ENCODE measurements around the gene KIAA0513.
A peak's percentile ranks its signal among the peaks of the same experiment; 100 is the strongest.

Gene KIAA0513

DNA sequence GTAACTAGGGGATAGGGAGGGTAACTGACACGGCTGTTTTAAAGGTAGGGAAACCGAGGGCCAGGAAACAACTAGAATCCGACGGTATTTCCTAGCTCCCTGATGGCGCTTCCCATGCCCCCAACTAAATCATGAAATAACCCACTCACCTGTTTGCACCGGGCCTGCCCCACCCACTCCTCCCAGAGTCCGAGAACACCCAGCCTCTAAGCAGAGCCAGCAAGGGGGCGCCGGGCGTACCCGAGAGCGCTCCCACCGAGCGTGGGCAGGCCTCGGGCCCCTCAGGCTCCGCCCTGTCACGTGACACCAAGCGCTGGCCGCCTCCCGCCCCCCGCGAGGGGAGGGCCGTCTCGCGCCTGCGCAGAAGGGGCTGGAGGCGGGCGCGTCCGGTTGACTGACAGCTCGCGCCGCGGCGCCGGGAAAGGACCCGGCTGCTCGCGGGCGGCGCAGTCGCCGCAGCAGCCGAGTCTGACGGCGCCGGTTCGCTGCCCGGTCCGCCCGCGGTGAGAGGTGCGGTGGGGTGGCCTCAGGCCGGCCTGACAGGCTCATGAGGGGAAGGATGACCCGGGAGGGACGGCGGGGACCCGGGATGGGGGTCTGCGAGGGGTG is at the start of gene KIAA0513:
Gene KIAA0513, plus strand, starts transcription at position 447 of the 609 bp plus-strand sequence. CDS start 39,277 bp downstream, outside the sequence.
- peak; percentile 95 for DNase-seq (ENCODE audit: low read depth)

- no peak for DNase-seq (ENCODE audit: low read depth)
Measured at GRCh38 chr16:84979516-84979915, 48.1 kb upstream of the KIAA0513 start.

DNA sequence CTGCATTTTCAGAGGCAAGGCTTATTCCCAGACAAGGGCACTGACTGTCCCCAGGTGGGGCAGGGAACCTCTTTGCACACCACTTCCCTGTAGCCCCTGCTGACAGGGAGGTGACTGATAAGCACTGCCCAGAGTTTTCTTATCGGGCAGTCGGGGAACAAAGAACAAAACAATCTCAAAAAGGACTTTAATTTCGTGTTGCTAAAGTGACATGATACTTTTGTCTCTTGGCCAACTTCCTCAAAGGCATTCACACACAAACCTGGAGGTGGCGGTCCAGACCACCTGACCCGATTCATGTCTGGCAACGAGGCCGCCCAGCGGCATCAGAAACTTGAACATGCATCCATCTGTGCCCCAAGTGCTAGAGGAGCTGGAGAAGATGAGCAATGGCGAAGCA is 45.2 kb upstream of the KIAA0513 start:
- DNase-seq (ENCODE audit: low read depth), result no peak

GRCh38 chr16:84985079-84986065 is 42.2 kb upstream of the KIAA0513 start:
- no peak for DNase-seq (ENCODE audit: low read depth)

- DNase-seq (ENCODE audit: low read depth), result peak; percentile 39
Measured at GRCh38 chr16:84986102-84986501, 41.5 kb upstream of the KIAA0513 start.

GRCh38 chr16:84986879-84987278 is 40.7 kb upstream of the KIAA0513 start:
- DNase-seq (ENCODE audit: low read depth), result no peak

DNA sequence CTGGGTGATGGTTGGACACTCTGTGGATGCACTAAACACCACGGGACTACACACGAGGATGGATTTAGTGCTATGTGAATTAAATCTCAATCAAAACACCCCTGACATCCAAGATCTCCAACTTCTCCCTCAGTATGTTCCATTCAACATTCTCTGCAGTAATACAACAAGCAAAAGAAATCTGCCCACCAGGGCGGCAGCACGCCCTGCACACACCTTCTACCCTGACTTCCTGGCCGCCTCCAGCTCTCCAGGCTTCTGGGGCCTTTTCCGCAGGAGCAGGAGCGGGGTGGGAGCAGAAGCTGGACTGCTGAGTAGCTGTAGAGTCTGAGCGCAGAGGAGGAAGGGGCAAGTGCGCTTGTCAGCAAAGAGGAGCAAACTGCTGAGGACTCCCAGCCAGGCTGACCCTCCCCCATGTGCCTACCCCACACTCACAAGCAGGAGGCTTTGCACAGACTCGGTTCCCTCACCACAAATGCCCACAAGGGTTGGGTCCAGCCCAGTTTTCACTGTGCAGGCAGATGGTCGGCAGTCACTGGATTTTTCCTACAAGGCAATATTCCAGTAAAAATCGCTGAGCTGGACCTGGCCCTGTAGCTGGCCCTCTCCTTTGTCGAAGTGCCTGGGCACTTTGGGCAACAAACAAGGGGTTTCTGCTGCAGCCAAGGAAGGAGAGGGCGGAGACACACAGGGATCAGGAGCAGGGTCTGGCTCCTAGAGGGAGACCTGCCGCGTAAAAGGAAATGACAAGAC is 39.1 kb upstream of the KIAA0513 start:
- DNase-seq (ENCODE audit: low read depth), result no peak

DNA sequence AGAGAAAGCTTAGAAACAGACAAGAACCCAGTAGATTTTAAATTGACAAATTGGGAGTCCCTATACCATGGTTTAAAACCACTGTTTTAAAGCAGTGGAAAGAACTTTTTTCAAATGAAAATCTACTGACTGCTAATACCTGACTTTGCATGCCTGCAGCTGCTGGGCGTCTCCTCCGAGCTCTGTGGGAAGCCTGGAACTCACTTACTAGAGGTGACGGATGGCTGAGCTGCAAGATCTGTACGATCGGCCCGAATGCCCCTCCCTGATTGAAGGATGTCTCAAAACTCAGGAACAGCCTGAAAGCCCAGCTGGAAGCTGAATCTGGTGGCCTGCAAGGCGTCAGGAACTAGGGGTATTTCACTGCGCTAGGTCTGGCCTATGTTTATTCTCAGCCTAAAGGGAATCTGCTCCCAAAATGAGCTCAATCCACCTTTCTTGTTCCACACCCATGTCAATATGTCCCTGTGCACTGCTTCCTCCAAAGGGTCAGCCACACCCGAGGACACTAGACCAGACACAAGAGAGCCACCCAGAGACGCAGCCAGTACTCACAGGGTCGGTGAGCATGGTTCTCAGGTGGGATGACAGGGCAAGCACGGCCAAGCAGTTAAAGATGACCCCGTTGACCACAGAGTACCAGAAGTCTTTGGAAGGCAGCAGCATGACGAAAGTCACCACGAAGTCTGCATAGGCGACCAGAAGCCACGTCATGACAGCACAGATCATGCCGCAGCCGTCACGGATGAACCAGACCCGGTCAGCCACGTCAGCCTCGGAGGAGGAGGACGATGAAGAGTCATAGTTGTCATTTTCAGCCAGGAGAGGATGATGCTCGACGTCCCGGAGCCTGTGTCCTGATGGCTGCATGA is 37.6 kb upstream of the KIAA0513 start:
- DNase-seq (ENCODE audit: low read depth), result no peak

GRCh38 chr16:84990782-84991181 is 36.8 kb upstream of the KIAA0513 start:
- DNase-seq (ENCODE audit: low read depth), result no peak

DNA sequence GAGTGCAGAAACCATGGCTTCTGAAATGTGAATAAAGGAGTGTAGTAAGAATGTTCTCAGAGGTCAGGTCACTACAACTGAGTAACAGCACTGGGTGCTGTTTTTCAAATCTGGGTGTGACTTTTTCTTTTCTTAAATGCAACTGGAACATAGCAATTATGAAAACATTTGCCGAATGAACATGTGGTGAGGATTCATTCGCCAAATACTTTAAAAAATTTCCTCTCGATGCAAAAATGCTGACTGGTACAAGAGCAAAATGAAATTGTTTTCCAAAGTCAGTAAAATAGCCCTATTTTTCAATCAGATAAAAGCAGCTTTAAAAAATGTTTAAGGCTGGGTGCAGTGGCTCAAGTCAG is 34.9 kb upstream of the KIAA0513 start:
- DNase-seq (ENCODE audit: low read depth), result no peak

GRCh38 chr16:84993926-84994325 is 33.7 kb upstream of the KIAA0513 start:
- no peak for DNase-seq (ENCODE audit: low read depth)

- no peak for DNase-seq (ENCODE audit: low read depth)
Measured at GRCh38 chr16:84995663-84996062, 31.9 kb upstream of the KIAA0513 start.

DNA sequence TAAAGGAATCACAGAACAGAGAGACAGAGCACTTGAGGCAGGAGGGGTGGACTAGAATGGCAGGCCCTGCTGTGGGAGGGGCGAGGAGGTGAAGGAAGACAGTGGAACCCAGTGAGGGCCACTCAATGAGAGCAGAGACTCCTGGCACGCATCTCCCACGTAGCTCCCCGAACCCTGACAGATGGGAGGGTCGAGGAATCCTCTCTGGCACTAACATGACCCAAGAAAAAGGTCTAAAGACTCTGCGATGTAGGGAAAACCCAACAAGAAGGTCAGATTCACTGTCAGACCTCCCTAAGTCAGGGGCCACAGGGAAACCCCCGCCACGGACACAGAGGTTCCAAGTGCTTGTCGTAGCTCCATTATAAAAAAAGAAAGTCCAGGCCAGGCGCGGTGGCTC is 31.2 kb upstream of the KIAA0513 start:
- DNase-seq (ENCODE audit: low read depth), result no peak

DNA sequence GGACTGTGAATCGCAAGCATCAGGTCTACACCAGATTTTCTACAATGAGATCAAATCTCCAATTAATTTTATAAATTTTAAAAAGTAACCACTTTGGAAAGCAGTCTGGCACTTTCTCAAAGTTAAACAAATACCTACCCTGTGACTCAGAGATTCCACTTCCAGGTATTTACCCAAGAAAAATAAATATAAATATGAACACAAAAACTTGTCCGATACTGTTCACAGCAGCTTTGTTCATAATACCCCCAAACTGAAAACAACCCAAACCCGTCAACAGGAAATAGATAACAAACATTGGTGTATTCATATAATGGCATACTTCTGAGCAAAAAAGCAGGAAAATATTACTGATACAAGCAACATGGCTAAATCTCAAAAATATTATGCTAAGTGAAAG is 28.4 kb upstream of the KIAA0513 start:
- DNase-seq (ENCODE audit: low read depth), result no peak

- DNase-seq (ENCODE audit: low read depth), result no peak
Measured at GRCh38 chr16:84999857-85000480, 27.6 kb upstream of the KIAA0513 start.

- DNase-seq (ENCODE audit: low read depth), result no peak
Measured at GRCh38 chr16:85002099-85002541, 25.5 kb upstream of the KIAA0513 start.

DNA sequence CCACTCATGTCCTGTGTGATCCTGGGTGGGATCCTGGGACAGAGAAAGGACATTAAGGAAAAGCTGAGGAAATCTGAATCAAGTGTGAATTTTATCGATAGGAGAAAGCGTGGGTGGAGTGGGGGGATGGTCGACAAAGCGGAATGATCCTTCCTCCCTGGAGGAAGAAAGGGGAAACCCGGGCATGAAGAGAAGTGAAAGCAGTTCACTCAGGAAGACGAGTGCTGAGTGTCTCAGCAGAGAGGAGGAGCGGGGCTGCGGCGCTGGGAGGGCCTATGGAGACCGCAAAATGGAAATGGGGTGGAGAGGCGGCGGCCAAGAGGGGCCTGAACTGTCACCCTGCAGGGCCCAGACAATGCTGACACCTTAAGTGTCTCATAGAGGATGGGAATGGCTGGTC is 25.0 kb upstream of the KIAA0513 start:
- DNase-seq (ENCODE audit: low read depth), result no peak

GRCh38 chr16:85003076-85003475 is 24.5 kb upstream of the KIAA0513 start:
- DNase-seq (ENCODE audit: low read depth), result no peak

DNA sequence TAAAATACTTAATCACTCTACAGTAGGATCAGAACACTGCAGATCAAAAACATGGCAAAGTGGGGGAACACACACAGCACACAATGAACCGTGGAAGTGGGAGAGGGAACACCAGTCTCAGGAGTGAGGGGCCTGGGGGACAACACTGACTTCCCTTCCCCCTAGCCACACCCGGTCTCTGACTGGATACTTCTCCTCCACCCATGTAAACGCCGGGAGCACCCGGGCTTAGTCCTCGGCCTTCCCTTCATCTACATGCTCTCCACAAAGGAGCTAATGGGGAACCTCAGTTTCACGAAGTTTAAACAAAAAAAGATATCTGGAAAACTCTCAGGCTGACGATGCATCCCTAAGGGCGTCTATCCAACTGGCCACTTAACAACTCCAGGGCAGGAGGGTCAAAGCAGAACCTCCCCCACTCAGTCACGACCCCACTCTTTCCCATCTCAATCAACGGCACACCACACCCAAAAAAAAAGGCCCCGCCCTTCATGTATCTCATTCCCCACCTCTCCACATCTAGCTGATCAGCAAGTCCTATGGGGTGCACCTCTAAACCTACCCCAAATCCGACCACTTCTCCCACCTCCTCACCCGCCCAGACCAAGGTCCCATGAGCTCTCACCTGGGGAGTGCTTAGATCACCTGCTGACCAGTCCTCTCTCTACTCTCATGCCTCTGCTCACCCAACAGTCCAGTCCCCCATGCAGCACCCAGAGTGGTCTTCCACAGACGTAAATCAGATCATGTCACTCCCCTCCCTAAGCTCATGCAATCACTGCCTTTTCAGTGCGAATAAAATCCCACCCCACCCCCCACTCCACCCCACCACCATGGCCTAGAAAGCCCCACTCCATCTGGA is 23.6 kb upstream of the KIAA0513 start:
- DNase-seq (ENCODE audit: low read depth), result no peak

- DNase-seq (ENCODE audit: low read depth), result no peak
Measured at GRCh38 chr16:85004587-85005205, 22.9 kb upstream of the KIAA0513 start.

Measured in stimulated activated CD4-positive, alpha-beta T cell treated with anti-CD3 and anti-CD28 coated beads, Interleukin-2, amount 100 ng/mL, for 4 hours (primary cell).